T-helper 1 cell treated with Interleukin-12 subunit alpha and Interleukin-12 subunit beta and Interleukin-4 antibody, amounts not matched to agents 30 ng/mL and 1 ng/mL, for 36 hours (primary cell): ENCODE results near the gene MMD. TPM values are rescaled to one million over a fixed set of nuclear protein-coding genes. Genes with fewer than 3 reads are reported as not detected.

Experiments used
- intact Hi-C: fragments of 100-400 bp; cut with micrococcal nuclease; formaldehyde crosslinking; loops from one replicate; pipeline ENCODE4 v1.15.1; 2024
- total RNA-seq: library from RNA; stranded (reverse); gene quantifications from 2 replicates; pipeline ENCODE4 v1.2.3, GENCODE V29; 2022

The MMD gene
- total RNA-seq, 1 donor from 2014 or later, result 31.9 TPM

DNA sequence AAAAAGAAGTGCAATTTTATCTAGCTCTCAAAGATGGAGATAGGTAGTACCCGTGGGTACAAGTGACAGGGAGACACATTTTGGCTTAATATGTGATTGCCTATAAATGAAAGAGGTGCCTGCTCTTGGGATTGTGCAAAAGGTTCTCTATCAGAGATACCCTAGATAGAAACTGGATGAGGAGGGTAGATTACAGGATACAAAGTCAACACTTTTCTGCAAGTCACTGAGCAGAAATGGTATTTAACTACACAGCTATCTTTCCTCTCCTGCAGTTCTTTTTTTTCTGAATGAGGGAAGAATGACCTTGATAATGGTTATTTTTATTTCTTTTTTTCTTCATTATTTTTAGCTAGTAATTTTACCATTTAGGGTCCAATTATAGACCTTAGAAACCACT is 67.6 kb downstream of the MMD start:
- intact Hi-C loops, result loop anchor here (10.0 kb wide), 1 partner anchor 159 kb away; no protein-coding TSS in a partner anchor

DNA sequence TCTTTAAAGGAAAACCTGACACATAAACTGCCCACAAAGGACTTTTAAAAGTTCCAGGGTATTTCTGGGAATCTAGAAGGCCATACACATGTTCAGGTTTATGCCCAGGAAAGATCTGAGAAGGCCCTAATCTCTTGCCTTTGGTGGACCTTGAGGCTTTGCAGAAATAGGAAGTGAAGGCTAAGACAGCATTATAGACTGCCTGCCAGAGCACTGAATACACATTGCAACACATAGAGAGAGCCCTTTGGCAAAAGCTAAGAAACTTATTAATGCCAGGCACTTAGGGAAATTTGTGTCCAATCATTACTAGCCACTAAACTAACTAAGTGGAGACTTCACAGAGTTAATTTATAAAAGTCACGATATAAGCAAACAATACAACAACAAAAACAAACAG is 70.4 kb downstream of the MMD start:
- intact Hi-C loops, result loop anchor here (10.0 kb wide), 1 partner anchor 156 kb away; no protein-coding TSS in a partner anchor

DNA sequence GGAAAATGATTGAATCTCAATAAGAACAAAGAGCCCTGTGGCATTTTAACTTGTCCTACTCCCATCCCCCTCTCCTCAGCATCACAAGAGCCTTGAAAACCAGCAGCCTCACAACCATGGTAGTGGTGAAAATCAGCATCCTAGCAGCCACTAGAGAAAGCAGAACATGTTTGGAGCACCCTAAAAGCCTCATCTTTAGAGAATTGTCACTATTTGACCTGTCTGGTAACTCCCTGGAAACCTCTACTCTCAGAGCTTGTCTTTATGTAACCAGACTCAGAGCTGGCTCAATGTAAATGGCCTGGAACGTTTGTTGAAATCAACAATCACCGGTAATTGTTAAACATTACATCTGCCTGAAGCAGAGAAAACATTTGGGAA is 70.8 kb downstream of the MMD start:
- intact Hi-C loops, result loop anchor here (10.0 kb wide), 1 partner anchor 156 kb away; no protein-coding TSS in a partner anchor

DNA sequence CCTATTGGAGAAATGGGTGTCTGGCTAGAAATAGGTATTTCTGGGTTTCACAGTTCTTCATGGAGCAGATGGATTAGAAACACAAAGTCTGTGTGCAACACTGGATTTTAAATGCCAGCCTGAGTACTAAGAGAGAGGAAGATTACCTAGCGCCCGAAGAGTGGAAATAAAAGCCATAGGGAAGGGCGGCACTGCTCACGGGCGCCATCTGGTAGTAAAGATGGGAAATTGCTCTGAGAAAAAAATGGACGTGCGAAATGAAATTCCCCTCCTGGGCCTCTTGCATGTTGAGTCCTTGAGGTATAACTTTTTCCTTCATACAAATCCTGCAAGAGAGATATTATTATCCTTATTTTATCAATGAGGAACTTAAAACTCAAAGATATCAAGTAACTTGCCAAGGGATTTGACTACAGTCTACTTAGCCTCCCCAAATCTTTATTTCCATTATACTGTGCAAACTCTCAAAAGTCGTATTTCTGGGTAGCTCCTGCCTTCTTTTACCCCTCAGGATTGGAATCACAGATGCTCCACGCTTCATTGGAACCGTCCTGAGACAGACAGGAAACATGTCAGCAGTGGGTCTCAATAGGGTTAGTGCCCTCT is 72.8 kb downstream of the MMD start:
- intact Hi-C loops, result loop anchor here (1.0 to 2.0 kb wide), 6 partner anchors 14 to 356 kb away; no protein-coding TSS in a partner anchor

DNA sequence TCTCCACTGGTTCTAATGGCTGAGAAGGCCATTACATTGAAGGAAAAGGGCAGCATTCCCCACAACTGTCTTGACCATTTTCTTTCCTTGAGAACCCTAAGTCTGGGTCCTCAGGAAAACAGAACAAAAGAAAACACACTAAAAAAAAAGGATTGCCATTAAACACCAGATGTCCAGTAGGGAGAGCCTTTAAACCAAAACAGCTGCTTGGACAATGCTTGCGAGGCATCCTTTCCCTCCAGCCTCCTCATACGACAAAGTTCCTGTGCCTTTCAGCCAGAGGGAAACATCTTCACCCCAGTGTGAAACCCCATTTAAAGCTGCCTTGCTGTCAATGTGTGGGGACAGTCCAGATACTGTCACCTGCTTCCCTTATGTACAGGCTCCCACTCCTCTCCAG is 74.3 kb downstream of the MMD start:
- intact Hi-C loops, result no loop called here

DNA sequence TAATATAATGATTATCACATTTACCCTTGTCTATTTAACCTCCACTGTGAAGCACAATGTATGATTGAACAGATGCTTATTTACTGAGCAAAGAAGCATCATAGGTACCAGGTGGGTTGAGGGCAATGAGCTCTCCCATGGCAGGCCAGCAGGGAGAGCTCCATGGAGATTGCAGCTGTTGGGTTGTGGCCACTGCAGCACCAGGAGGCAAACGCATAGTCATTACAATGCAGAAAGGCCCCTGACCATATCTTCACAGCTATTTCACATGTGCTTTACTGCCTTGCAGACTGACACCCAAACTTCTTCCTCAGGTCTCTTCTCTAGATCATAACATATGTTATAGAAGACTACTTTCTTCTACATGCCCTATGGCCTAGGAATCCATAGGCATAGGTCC is 75.0 kb downstream of the MMD start:
- intact Hi-C loops, result no loop called here

DNA sequence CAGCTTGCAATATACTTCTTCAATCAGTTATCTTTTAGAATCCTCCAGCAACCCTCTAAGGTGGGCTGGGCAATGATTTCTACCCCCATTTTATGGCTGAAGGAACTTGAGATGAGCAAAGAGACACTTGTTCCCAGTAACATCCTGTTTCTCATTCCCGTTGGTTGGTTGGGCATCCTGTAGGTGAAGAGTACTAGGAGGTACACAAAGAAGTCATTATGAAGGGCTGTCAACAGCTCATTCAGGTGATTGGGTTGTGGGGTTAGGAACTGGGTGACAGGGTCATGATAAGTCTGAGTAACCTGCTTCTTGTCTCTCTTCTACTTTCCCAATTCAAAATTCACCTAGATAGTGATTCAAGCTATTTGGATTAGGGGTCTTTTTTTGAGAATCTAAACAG is 76.5 kb downstream of the MMD start:
- intact Hi-C loops, result loop anchor here (2.0 kb wide), 4 partner anchors 76 to 308 kb away; partner anchors contain the start of genes HLF and MMD

DNA sequence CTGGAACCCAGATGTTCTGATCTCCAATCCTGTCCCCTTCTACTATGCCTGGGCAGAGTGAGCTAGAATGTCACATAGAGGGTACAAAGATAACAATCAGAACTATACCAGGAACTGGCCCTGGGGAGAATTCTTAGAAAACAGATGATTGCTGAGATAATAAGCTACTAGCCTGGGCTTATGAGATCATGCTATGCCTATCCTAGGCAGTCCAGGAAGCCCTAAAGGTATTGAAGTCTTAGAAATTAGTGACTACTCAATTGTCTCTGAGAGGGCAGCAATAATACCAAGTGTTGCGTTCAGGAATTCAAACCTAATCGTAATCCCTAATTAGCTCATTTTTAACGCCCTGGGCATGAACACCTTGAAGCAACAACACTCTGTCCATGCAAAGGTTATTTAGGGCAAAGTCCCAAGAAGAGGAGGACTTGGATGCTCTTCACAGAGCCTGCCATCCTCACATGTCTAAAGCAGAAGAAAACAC is 77.1 kb downstream of the MMD start:
- intact Hi-C loops, result loop anchor here (1.0 to 2.0 kb wide), 6 partner anchors 29 to 376 kb away; partner anchors contain the start of genes COX11, HLF, MMD and STXBP4

DNA sequence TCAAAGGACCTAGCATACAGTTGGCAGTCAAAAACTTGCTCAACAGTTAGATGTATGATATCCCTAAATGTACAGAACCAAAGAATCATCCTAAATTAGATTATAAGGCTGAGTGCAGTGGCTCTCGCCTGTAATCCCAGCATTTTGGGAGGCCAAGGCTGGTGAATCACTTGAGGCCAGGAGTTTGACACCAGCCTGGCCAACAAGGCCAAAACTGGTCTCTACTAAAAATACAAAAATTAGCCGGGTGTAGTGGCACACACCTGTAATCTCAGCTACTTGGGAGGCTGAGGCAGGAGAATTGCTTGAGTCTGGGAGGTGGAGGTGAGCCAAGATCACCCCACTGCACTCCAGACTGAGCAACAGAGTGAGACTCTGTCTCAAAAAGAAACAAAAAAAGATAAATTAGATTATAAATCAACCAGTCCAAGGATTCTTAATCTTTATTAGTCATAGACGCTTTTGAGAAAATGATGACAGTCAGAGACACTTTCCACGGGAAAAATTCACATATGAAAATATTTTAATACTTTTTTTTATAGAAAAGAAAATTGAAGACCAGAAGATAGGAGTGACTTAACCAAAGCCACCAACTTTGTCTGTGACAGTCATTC is 77.6 kb downstream of the MMD start:
- intact Hi-C loops, result loop anchor here (1.0 to 2.0 kb wide), 6 partner anchors 29 to 376 kb away; partner anchors contain the start of genes COX11, HLF, MMD and STXBP4

DNA sequence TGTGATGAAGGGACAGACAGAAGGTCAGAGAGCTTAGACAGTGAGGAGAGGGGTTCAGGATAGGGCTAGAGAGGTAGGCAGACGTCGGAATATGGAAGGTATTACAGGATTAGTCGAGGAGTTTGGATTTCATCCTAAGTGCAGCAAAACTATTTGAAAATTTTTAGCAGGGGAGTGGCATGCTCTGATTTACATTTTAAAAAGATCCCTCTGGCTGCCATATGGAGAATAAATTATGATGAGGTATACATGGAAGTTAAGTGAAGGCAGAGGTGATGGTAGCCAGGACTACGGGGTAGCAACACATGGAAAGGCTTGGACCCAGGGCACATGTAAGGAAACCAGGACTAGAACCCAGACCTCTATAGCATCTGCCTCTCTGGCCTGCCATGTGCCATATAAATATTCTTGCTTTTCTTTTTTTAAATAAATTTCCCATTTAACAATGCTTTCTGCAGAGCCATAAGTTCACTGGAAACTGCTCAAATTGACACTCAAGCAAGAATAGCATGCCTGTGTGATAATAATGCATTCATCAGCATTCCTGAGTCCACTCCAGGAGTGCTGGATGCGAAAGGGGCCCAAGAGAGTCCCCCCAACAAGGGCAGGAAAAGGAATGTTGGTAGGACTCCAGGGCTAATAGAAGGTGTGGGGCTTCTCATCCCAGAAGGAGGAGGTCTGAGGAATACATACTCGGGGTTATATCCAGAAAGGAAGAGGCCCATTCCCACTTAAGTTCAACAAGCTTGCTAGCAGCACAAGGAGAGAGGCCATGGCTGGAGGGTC is 78.6 kb downstream of the MMD start:
- intact Hi-C loops, result no loop called here

Other genes with a start within 250 kb of the MMD start
- gene HLF, start 156.9 kb downstream of the MMD start, total RNA-seq, result 1.3 and 2.4 TPM in 2 replicates
- gene SMIM36, start 89.6 kb upstream of the MMD start, total RNA-seq, result not detected in 2 replicates